ENCODE measurements around the gene LIN7B.

Gene LIN7B, protein sequence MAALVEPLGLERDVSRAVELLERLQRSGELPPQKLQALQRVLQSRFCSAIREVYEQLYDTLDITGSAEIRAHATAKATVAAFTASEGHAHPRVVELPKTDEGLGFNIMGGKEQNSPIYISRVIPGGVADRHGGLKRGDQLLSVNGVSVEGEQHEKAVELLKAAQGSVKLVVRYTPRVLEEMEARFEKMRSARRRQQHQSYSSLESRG

DNA sequence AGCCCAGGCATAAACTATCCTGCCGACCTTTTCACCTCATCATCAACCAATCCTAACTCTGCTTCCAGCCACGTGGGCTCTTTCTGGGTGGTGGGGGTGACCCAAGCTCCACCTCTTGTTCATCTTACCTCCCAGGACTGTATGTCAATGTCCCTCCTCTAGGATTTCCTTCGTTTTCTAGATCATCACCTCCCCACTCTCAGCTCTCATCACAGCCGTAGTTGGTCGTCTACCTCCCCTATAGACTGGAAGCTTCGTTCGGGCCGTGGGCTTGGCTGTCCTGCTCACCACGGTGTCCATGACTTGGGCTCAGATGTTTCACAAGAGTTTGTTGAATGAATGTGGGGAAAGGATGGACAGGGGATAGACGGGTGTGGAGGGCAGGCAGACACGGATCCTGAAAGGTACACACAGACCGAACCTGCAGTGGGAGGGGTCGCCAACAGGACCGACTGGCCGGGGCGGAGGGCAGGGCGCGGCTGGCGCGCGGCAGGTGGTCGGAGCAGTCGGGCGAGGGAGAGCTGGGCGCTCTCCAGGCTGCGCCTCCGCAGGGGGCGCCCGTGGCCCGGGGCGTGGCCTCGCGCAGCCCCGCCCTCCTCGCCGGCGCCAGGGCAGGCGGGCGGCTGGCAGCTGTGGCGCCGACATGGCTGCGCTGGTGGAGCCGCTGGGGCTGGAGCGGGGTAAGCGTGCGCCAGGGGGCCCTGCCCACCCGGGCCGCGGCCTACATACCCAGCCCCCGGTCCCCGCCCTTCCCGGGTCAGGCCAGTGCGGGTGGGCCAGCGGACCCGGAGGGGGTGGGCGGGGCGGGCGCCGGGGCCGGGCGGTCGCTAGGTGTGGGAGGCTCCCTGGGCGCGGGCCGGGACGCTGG lies at the start of gene LIN7B:
Gene LIN7B (plus strand): TSS at position 609 of the 868 bp plus-strand sequence. CDS start 35 bp downstream, at position 644.
- peak; percentile 86 for DNase-seq

DNA sequence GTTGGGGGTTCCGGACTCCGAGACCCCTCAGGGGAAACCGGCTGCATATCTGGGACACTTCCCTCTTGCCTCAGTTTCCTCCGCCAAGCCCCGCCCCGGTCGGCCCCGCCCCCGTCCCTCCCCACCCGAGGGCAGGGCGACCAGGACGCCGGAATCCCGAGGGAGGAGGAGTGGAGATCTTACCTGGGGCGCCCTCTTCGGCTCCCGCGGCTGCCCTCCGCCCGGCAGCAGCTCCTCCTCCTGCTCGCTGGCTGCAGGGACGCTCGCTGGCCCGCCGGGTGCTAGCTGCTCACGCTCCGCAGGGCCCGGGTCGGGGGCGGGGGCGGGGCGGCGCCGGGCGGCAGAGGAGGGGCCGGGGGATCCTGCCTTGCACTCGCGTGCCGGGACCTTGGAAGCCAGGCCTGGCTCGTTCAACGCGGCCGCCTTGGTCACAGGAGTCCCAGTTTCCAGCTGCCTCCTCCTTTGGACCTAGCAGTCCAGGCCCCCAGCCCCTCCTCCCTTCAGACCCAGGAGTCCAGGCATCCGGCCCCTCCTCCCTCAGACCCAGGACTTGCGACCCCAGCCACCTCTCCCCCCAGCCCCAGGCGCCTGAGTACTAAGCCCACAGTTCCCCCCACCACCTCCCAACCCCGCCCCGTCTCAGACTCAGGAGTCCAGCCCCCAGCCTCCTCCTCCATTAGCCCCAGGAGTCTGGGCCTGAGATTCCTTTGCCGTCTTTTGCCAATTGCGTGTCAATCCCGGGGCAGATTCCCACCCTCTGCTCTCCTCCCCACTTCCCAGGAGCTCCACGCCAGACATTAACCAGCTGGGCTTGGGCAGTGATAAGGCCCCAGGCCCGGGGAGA lies 49.2 kb upstream of the LIN7B start, which contains the start of gene NTF4:
Gene NTF4 (minus strand): TSS at position 51 of the 844 bp plus-strand sequence. CDS start 2,821 bp downstream, outside the sequence.
- DNase-seq: no peak

DNA sequence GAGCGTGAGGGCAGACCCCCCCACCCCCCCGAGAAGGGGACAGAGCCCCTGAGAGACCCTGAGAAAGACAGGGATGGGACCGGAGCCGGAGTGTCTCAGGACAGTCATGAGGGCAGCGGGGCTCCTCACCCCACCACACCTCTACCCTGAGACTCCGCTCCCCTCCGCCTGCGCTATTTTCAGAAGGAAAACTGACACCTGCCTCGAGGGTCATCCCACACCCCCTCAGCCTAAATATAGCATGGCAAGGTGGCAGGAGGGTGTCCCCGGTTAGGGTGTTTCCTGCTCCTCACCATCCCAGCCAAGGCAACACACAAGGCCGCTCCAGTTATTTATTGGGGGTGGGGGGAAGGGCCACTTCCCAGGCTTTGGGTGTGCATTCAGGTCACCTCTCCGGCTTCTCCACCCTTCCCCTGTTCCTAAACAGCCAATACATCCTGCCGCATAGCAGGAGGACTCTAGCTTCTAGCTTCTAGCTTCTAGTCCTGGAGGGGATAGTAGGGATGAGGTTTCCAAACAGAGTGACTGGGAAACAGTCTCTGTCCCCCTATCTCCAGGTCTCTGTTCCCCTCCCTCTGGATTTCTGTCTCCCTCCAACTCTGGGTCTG lies 48.2 kb upstream of the LIN7B start:
- no peak for DNase-seq

DNA sequence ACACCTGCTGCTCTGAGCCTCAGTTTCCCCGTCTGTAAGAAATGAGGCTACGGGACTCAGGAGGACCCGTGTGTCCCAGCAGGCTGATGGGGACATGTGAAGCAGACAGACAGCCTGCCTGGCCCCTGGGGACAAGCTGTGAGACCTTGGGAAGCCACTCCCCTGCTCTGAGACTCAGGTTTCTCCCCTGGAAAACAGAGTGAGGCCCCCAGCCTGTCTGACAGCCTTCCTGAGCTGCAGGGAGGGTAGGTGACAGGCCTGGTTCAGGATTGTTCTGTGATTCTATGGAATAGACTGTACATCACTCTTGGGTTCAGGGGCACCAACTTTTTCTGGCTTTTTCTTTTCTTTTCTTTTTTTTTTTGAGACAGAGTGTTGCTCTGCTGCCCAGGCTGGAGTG lies 46.6 kb upstream of the LIN7B start:
- no peak for DNase-seq

DNA sequence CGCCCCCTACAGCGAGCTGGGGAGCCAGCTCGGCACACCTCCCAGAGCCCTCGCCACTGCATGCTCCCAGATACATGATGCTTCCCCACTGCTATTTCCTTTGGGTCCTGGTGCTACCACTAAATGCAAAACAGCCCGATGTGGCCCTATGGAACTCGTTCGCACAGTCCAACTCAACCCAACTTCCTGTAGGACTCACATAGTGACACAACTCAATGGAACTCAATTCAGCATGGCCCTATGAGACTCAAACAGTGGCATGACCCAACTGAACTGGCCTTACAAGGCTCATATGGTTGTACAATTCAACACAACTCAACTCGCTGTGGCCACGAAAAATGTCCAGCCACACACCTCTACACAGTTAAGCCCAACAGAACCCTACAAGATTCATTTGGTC lies 45.1 kb upstream of the LIN7B start:
- no peak for DNase-seq

DNA sequence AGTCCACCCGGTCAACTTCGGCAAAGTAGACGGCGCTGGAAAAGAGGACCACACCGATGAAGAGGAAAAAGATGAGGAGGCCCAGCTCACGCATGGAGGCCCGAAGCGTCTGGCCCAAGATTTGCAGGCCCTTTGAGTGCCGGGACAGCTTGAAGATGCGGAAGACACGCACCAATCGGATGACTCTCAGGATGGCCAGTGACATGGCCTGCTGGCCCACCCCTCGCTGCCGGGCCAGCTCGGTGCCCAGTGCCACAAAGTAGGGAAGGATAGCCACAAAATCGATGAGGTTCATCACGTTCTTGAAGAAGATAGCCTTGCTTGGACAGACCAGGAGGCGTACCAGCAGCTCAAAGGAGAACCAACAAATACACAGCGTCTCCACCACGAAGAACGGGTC lies 43.8 kb upstream of the LIN7B start:
- DNase-seq: no peak

DNA sequence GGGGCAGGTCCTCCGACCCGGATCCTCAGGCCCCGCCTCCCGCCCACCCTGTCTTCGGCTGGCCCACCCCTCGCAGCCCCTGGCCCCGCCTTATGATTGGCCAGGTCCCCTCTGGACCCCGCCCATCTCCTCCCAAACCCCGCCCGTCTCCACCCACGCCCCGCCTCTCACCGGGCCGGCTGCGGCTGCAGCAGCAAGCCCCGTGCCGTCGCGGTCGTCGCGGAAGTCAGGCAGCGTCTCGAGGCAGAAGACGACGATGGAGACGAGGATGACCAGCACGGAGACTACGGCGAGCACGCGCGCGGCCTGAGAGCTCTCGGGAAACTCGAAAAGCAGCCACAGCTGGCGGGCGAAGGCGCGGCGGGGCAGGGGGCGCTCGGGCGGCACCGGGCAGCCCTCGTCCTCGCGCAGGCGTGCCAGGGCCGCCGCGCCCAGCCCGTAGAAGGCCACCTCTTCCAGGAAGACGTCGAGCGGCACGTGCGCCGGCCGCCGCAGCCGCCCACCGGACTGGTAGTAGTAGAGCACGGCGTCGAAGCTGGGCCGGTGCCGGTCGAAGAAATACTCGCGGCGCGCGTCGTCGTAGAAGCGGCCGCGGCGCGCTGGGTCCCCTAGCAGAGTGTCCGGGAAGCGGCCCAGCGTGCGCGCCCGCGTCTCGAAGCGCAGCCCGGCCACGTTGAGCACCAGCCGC lies 42.2 kb upstream of the LIN7B start:
- DNase-seq: no peak

DNA sequence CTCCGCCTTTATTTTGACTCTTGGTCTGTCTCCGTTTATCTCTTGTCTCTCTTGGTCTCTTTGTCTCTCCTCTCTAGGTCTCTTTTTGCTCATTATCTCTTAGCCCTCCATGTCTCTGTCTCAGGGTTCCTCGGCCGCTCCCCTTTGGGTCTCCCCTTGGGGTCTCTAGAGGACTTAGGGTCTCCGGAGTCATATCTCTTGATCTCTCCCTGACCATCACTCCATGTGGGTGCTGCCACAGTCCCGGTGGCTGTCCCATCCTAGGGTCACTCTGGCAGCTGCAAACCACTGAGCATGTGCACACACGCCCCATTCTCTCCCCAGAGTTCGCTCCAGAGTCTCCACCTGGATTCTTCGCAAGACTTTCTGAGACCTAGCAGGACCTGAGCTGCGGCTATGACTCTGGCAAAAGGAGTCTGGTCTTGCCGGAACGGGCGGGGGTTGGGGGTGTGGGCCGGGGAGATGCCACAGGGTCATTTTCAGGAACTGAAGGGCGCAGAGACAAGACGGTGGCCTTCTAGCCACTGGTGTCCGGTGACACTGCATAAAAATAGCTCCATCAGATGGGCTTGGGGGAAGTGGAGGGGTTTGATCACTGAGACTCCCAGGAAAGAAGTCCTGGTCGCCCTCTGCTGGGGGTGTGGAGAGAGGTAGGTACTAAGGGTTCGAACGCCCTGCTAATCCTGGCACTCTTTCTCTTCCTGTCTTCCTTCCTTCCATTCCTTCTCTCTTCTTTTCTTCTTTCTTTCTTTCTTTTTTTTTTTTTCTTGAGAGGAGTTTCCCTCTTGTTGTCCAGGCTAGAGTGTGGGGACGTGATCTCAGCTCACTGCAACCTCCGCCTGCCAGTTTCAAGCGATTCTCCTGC lies 40.4 kb upstream of the LIN7B start:
- DNase-seq: peak; percentile 65

DNA sequence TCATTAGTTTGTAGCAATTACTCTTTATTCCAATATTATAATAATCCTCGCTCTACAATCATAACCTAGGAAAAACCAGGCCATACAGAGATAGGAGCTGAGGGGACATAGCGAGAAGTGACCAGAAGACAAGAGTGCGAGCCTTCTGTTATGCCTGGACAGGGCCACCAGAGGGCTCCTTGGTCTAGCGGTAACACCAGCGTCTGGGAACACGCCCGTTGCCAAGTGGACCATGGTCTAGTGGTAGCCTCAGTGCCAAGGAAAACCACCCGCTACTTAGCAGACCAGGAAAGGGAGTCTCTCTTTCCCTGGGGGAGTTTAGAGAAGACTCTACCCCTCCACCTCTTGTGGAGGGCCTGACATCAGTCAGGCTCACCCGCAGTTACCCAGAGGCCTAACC lies 39.3 kb upstream of the LIN7B start:
- DNase-seq: peak; percentile 51

DNA sequence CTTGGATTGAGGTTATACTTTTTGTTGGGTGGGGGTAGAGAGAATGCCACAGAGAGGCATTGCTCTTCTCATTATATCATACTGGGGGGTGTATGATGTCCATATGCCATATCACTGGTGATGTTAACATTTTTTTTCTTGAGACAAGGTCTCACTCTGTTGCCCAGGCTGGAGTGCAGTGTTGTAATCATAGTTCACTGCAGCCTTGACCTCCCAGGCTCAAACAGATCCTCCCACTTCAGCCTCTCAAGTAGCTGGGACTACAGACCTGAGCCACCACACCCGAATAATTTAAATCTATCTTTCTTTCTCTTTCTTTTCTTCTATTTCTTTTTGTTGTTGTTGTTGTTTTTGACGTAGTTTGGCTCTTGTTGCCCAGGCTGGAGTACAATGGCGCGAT lies 33.8 kb upstream of the LIN7B start:
- DNase-seq: no peak

DNA sequence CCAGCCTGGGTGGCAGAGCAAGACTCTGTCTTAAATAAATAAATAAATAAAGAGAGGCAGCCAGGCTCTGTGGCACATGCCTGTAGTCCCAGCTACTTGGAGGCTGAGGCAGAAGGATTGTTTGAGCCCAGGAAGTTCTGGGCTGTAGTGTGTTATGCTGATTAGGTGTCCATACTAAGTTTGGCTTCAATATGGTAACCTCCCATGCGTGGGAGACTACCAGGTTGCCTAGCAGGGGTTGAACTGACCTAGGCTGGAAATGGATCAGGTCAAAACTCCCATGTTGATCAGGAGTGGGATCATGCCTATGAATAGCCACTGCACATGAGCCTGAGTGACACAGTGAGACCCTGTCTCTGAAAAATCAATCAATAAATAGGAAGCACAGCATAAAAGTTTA lies 32.9 kb upstream of the LIN7B start:
- DNase-seq: no peak

DNA sequence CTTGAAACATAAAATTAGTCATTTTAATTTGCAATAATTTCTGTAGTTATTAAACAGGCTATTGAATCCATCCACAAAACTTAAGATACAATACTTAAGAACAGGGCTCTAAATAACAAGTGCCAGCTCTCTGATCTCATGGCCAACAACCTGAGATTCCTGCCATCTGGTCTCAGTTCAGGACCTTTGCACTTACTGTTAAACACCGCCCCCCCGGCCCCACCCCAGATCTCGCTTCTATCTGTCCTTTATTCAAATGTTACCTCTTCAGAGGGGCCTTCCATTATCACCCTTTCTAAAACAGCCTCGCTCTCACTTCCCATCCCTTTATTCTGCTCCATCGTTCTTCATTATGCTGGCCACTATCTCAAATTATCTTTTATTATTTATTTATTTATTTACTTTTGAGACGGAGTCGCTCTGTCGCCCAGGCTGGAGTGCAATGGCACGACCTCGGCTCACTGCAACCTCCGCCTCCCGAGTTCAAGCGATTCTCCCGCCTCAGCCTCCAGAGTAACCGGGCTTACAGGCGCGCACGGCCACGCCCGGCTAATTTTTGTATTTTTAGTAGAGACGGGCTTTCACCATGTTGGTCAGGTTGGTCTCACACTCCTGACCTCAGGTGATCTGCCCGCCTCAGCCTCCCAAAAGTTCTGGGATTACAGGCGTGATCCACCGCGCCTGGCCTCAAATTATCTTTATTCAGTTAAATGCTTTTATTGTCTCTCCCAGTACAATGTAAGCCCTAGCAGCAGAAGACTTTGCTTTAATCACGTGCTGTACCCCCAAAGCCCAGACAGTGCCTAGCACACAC lies 29.8 kb upstream of the LIN7B start:
- DNase-seq: no peak

DNA sequence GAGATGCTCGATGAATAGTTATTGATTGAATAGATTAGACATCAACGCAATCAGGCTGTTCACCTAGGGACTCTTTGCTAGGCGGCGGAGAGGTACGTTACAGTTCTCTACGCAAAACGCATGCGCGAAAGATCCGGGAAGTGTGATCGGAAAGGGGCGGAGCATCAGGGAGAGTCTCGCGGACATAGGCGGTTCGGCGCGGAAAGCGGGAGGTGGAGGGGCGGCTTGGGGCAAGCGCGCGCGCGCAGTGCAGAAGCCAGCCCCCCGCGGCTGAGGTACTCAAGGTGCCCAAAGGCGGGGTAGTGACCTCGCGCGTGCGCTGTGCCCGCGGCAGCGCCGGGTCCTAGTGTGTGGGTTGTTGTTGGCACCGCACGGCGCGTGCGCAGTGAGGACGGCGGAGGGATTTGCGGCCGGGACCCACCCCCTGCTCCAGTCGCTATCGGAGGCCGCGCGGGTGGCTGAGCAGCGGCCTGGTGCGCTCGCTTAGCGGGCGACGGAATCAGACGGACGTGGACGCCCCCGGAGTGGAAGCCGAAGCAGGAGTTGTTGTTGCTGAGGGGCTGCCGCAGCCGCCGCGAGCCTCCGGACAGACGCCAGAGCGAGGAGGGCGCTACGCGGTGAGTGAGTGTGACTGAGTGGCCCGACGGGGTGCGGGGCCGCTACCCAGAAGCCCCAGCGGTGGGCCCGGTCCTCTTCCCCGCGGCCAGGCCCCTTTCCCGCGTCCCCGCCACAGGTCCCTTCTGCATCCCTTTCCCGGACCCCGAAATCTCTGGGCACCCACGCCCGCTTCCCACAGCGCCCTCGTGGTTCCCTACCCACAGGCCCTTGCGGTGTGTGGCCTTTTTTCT lies 28.9 kb upstream of the LIN7B start, which contains the start of gene SNRNP70:
Gene SNRNP70 (plus strand): TSS at position 432 of the 848 bp plus-strand sequence. CDS start 964 bp downstream, outside the sequence.
- peak; percentile 100 for DNase-seq

DNA sequence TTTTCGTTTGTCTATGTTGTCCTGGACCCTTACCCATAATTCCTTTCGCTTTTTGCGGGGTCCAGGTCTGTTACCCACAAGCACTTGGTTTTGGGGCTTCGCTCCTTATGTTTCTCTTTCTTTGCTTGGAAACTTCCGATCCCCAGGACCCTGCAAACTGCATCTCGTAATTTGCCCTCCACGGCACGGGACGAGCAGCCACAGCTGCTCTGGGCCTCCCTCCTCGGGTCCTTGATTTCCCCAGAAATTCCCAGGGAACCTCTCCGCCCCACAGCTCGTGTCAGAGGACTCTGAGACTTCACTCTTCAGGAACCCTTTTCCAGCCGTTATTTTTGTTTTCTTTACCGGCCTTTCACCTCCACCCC lies 28.3 kb upstream of the LIN7B start:
- DNase-seq: no peak

DNA sequence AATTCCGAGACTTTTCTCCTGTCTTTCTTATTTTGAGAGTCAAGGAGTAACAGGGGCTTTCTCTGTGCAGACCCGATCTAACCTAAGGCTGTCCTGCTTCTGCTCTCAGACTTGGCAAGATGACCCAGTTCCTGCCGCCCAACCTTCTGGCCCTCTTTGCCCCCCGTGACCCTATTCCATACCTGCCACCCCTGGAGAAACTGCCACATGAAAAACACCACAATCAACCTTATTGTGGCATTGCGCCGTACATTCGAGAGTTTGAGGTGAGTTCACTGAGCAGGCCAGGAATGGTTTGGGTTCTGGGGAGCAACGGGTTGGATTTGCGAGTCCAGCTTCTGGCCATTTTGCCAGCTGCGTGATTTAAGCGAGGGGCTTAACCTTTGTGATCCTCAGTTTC lies 27.9 kb upstream of the LIN7B start:
- no peak for DNase-seq

DNA sequence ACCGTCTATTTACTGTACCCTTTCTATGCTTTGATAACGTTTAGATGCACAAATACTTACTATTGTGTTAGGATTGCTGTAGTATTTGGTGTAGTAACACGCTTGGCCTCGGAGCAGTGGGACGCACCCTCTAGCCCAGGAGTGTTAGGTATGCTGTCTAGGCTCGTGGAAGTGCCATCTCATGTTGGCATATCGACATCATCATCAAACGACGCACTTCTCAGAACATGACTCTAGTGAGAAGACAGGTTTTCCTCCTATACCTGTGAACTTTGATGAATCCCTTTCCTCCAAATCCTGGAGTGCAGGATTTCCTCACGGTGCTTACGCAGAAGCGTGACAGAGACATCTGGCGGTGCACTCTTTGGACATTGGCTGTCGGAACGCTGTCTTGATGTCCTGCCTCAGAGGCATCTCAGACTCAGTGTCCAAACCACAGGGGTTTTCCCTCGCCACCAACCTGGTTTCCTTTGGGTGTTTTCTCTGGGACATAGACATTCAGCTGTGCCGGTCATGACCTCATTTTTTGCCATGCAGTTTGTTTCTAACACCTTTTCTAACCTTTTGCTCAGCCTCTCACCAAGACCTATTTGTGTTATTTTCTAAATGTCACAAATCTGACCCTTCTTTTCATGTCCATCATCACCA lies 22.7 kb upstream of the LIN7B start:
- no peak for DNase-seq

DNA sequence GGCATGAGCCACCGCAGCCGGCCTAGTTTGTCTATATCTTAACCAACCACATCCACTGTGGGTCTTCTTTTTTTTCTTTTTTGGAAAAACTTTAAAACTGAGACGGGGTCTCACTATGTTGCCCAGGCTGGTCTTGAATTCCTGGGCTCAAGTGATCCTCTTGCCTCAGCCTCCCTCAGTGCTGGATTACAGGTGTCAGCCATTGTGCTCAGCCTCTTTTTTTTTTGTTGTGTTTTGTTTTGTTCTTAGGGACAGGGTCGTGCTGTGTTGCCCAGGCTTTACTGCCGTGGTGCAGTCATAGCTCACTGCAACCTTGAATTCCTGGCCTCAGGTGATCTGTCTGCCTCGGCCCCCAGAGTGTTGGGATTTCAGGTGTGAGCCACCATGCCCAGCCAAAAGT lies 21.5 kb upstream of the LIN7B start:
- DNase-seq: no peak
